Right cardiac atrium (tissue), 5 donors: ENCODE measurements around the gene CDC45. TPM values are rescaled to one million over a fixed set of nuclear protein-coding genes. Genes with fewer than 3 reads are reported as not detected.

Experiments
- ATAC-seq, 2 donors: fragments of 200-7000 bp; cut with Tn5 transposase; one replicate each; pipeline versions ENCODE4 v1.8.0 to v1.9.1; 2020; ENCODE audit warnings: moderate library complexity in 2 of 2, mild to moderate bottlenecking in 1 of 2
- DNase-seq, 3 donors: peaks; one replicate each; pipeline ENCODE4 v3.0.0-alpha.2; 2020
- H3K27ac ChIP-seq: one replicate; pipeline ENCODE4 v1.5.1; 2013; ENCODE audit warnings: mild to moderate bottlenecking, low read length, control low read depth, moderate library complexity
- H3K27me3 ChIP-seq: one replicate; pipeline ENCODE4 v1.6.1; 2013; ENCODE audit not compliant: control insufficient read depth, insufficient read depth
- H3K4me1 ChIP-seq: one replicate; pipeline ENCODE4 v1.6.1; 2013; ENCODE audit warnings: low read length; ENCODE audit not compliant: control insufficient read depth, insufficient read depth
- H3K4me3 ChIP-seq: one replicate; pipeline ENCODE4 v1.5.1; 2013; ENCODE audit warnings: low read length, control low read depth
- H3K9me3 ChIP-seq: one replicate; pipeline ENCODE4 v1.6.1; 2013; ENCODE audit warnings: low read length; ENCODE audit not compliant: control insufficient read depth
- WGBS: extraction: QIAGEN DNeasy Blood & Tissue Kit; methylation state at CpG from one replicate; pipeline ENCODE4 v1.1.7; 2013; 5-methylcytosine and 5-hydroxymethylcytosine counted together
- intact Hi-C, 4 donors: fragments of 100-400 bp; cut with DNase I; formaldehyde crosslinking; loops; one replicate each; pipeline versions ENCODE4 v1.11.0 to v1.14.0; 2022 to 2023
- polyA plus RNA-seq: library from polyadenylated mRNA; stranded (reverse); fragments of 200-250 nt; gene quantifications from one replicate; pipeline ENCODE4 v1.2.3, GENCODE V29; 2013
- total RNA-seq, 4 donors: library from RNA; stranded (reverse); fragmentation: NEBNext Ultra II Directional; extraction: Animal tissue kit (Norgen Biotek cat#: 25700); gene quantifications; one replicate each; pipeline ENCODE4 v1.2.1, GENCODE V29; 2021
- donor health status: healthy with polysubstance abuse.
- donor health status: DM: no; HTN: yes; CAD: no.
- donor health status: DM: no; HTN: no; CAD: no.
- donor health status: DM: no; HTN: yes; CAD: no; lungs with severe emphysema.
- donor health status: DM: yes; HTN: yes; CAD: no.

Gene CDC45
- total and polyA plus RNA-seq, 5 donors = 0.16 to 0.85 (median 0.80) TPM; not detected in 2

DNA sequence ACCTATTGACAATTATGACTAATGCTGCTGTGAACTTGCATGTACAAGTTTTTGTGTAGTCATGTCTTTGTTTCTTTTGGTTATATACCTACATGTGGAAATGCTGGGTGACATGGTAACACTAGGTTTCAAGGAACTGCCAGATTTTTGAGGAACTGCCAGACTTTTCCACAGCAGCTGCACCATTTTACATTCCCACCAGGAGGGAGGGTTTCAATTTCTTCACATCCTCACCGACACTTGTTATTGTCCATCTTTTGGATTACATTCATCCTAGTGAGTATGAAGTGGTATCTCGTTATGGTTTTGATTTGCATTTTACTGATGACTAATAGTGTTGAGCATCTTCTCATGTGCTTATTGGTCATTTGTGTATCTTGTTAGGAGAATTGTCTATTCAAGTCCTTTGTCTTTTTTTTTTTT is 31.2 kb downstream of the CDC45 start:
- DNase-seq (no peak), ATAC-seq (no peak)
- Histone ChIP-seq H3K4me3 (no peak overlapping the region), H3K27ac (no peak overlapping the region), H3K27me3 (no peaks in the 10 kb centered on the region), H3K9me3 (no peaks in the 10 kb centered on the region), H3K4me1 (no peaks in the 10 kb centered on the region)
- 94% methylated on average over 2 of the region's 2 CpGs for WGBS
- intact Hi-C loops = no loop called here

DNA sequence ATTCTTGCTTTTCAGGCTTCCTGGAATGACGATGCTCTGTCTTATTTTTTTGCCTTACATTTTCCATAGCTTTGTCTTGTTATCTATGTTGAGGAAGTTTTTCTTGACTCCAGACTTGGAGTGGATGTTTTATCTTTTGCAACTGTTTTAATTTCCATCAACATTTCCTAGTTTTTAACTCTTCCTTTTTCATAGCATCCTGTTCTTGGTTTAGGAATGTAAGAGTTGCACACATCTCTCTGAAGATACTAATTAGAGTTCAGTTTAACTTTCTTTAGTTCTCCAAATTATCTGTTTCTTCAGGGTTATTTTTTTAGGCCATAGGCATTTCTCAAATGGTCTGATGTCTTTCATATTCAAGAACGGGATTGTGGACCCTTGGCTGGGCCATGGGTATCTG is 34.1 kb downstream of the CDC45 start:
- ATAC-seq = no peak
- 64% methylated on average over 2 of the region's 2 CpGs for WGBS
- intact Hi-C loops = no loop called here

DNA sequence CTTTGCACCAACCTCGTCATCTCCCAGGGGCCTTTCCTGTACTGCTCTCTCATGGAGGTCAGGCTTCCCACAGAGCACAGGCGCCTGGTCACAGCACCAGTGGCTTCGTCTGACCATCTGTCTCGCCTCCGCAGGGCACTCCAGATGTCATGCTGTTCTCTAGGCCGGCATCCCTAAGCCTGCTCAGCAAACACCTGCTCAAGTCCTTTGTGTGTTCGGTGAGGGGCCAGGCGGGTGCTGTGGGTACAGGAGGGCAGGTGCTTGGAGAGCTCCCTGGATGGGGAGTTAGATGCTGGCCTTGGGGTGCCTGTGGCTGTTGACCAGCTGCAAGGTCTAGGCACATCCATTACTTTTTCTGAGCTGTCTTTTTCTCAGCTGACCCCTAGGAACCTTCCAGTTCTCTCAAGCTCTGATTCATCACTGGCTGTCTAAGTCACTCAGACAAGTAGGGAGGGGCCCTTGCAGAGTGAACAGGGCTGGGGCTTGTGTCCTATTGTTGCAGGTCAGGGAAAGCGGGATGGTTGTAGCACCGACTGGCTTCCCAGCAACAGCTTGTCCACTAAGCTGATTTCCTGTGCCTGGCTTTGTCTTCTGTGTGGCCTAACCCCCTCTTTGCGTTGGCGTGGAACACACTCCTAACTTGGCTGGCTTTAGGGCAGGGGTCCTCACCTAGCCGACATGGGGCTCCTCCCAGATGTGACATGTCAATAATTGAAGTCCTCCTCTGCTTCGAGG is 35.3 kb downstream of the CDC45 start:
- ATAC-seq = no peak
- 89% methylated on average over 14 of the region's 14 CpGs for WGBS
- no peak overlapping the region for H3K27ac ChIP-seq
- H3K27me3 ChIP-seq = no peaks in the 10 kb centered on the region
- H3K9me3 ChIP-seq = no peaks in the 10 kb centered on the region
- H3K4me3 ChIP-seq = no peak overlapping the region
- DNase-seq = no peak
- no peaks in the 10 kb centered on the region for H3K4me1 ChIP-seq
- intact Hi-C loops = no loop called here

More for the DNA sequence above, 34.1 kb downstream of the CDC45 start:
- H3K4me3 ChIP-seq = no peak overlapping the region
- no peak overlapping the region for H3K27ac ChIP-seq
- H3K9me3 ChIP-seq = no peaks in the 10 kb centered on the region
- H3K27me3 ChIP-seq = no peaks in the 10 kb centered on the region
- no peaks in the 10 kb centered on the region for H3K4me1 ChIP-seq
- no peak for DNase-seq

DNA sequence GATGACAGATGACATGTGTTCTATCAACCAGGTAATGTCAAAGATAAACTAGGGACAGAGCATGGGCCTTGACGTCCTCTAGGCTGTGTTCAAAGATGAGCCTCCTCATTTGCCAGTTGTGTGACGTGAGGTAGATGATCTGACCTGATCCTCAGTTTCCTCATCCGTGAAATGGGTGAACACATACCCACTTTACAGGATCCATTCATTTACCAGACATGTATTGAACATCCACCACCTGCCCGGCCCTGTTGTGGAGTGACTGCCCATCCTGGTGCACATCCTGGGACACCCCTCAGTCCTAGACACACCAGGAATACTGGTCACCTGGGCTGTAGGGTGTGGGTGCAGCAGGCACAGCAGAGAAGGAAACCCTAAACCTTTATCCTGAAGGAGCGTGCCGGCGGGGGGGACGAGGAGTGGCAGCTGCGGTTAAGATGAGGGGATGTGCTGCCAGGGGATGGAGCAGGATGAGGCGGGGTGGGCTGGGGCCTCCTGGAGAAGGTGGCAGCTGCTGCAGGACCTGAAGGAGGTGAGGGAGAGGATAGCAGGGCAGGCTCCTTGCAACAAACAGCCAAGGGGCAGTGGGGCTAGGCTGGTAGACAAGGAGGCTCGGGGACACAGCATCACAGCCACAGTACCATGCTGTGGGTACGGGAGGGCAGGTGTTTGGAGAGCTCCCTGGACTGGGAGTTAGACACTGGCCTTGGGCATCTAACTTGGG is 36.1 kb downstream of the CDC45 start:
- no peak for DNase-seq
- H3K27ac ChIP-seq = no peak overlapping the region
- WGBS = 95% methylated on average over 12 of the region's 12 CpGs
- no peak overlapping the region for H3K4me3 ChIP-seq
- no peaks in the 10 kb centered on the region for H3K9me3 ChIP-seq
- H3K4me1 ChIP-seq = no peaks in the 10 kb centered on the region
- no peaks in the 10 kb centered on the region for H3K27me3 ChIP-seq
- intact Hi-C loops = no loop called here
- no peak for ATAC-seq

DNA sequence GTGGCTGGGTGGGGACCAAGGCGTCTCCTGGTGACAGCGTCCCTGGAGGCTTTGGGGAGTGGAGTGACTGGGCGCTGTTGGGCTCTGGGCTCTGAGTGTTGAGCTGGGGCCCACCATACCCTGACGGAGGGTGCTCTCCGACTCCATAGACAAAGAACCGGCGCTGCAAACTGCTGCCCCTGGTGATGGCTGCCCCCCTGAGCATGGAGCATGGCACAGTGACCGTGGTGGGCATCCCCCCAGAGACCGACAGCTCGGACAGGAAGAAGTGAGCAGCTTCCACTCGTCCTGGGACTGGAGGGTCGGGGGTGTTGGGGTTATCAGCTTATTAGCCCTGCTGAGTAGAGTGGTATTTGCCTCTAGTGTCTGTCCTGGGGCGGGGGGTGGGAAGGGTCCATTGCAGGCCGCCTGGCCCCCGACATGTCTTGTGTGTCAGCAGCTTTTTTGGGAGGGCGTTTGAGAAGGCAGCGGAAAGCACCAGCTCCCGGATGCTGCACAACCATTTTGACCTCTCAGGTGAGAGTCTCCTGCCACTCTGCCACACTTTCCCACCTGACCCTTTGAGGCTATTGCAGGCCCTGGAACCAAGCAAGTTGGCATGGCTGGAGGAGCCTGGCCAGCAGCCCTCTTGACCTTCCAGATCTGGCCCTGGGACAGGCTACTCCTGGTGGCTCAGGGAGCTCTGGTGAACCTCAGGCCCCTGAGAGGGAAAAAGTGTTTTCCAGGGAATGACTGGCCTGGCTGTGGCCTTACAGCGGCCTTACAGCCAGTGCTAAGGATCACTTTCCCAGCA is 36.9 kb downstream of the CDC45 start:
- intact Hi-C loops = no loop called here

DNA sequence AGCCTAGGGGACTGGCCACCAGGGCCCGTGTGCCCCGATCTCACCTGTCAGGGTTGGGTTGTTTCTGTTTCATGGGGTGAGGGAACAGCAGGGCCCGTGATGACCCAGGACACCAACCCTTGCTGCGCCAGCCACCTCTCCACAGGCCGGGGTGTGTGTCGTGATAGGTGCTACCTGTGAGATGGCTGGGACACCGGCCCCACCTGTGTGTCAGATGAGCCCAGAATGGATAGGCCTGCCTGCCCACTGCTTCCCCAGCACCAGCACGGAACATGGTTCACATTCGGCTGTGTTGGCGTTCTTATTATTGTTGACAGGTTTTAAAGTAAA is 37.4 kb downstream of the CDC45 start:
- no peak for DNase-seq
- no peak for ATAC-seq
- no peaks in the 10 kb centered on the region for H3K27me3 ChIP-seq
- no peak overlapping the region for H3K27ac ChIP-seq
- intact Hi-C loops = no loop called here
- H3K4me1 ChIP-seq = no peaks in the 10 kb centered on the region
- H3K4me3 ChIP-seq = no peak overlapping the region
- no peaks in the 10 kb centered on the region for H3K9me3 ChIP-seq
- 92% methylated on average over 10 of the region's 10 CpGs for WGBS

More for the DNA sequence above, 36.9 kb downstream of the CDC45 start:
- no peak for DNase-seq
- Histone ChIP-seq H3K27ac (no peak overlapping the region), H3K9me3 (no peaks in the 10 kb centered on the region), H3K4me1 (no peaks in the 10 kb centered on the region), H3K4me3 (no peak overlapping the region), H3K27me3 (no peaks in the 10 kb centered on the region)
- WGBS = 89% methylated on average over 19 of the region's 19 CpGs
- ATAC-seq = no peak

DNA sequence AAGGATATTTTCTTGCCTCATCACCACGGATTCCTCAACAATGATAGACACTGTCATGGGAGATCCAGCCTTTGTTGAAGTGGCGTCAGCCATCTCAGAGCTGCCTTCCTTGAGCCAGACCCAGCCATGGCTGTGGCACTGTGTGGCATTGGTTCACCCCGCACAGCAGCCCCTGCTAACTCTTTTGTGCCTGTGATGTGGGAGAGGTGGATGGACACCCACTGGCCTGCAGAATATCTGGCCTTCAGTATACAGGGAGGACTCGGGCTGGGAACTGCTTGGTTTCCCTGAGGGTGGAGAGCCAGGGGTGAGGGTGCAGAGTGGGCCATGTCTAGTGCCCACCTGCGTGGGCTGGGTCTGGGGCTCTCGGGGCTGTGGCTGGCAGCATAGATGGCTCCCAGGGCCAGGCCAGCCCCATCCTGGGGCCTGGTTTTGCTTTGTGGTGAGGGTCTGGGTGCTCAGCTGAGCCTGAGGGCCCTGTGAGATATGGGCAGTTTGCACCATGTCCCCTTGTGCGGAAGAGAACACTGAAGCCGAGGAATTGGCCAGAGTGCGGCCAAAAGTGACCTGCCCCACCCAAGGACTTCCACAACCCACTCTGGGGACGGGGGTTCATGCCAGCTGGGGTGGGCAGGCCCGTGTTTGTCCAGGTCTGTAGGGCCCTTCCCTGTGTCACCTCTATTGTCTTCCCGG is 38.3 kb downstream of the CDC45 start:
- intact Hi-C loops = no loop called here
- H3K4me3 ChIP-seq = no peak overlapping the region
- H3K27me3 ChIP-seq = no peaks in the 10 kb centered on the region
- ATAC-seq = no peak
- DNase-seq = no peak
- 83% methylated on average over 12 of the region's 12 CpGs for WGBS
- H3K4me1 ChIP-seq = no peaks in the 10 kb centered on the region
- H3K27ac ChIP-seq = no peak overlapping the region
- H3K9me3 ChIP-seq = no peaks in the 10 kb centered on the region

DNA sequence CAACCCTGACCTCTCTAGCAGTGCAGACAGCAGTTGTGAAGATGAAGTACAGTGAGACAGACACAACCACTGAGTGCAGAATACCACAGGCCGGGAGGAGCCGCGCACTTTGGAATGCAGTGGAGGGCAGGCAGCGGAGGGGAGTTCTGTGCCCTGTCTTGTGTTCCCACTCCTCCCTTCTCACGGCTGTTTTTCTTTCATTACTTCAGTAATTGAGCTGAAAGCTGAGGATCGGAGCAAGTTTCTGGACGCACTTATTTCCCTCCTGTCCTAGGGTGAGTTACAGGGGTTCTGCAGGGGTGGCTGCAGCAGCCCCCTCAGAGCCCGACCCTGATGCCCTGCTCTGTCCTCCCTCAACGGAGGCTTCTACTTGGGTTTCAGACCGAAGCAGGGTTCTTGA is 38.9 kb downstream of the CDC45 start:
- 87% methylated on average over 10 of the region's 10 CpGs for WGBS

DNA sequence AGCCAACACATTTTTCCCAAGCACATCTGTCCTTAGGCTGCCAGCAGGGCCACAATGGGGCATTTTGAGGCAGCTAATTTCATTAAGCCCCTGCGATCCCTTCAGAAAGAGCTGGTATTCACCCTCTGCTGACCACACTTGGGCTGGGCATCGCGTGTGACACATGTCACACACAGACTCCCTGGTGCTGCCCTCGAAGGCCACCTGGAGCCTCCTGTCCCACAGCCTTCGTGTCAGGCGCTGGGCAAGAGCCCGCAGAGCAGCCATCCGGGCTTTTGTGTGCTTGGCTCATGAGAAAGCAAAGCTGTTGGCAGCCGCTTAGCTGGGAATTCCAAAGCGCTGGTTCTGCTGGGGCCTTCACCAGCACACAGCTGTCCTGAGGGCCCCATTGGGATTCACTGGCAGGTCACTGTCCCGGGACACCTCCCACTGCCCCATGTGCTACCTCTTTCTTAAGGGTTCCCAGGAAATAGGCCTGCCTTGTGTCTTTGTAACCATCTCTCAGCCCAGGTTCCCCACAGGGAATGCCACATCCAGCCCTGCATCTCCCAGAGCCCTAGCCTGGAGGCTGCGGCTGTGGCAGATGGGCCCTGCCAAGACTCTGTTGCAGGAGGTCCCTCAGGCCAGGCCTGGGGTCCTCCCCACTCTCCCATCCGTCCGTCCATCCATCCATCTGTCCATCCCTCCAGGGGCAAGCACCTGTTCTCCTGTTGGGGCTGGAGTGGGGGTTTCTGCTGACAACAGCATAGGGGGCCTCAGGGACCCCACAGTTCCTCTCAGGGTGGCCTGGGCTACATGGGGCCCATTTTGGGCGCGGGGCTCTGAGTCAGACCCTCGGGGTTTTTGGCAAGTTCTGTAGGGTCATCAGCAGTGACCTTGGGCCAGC is 39.6 kb downstream of the CDC45 start:
- no peaks in the 10 kb centered on the region for H3K4me1 ChIP-seq
- H3K27me3 ChIP-seq = no peaks in the 10 kb centered on the region
- H3K9me3 ChIP-seq = no peaks in the 10 kb centered on the region
- intact Hi-C loops = no loop called here
- H3K4me3 ChIP-seq = no peak overlapping the region
- H3K27ac ChIP-seq = no peak overlapping the region
- ATAC-seq = no peak
- 85% methylated on average over 17 of the region's 17 CpGs for WGBS
- DNase-seq = no peak

More for the DNA sequence above, 38.9 kb downstream of the CDC45 start:
- Histone ChIP-seq H3K4me3 (no peak overlapping the region), H3K4me1 (no peaks in the 10 kb centered on the region), H3K9me3 (no peaks in the 10 kb centered on the region), H3K27me3 (no peaks in the 10 kb centered on the region), H3K27ac (no peak overlapping the region)
- DNase-seq (no peak), ATAC-seq (no peak)
- intact Hi-C loops = no loop called here

DNA sequence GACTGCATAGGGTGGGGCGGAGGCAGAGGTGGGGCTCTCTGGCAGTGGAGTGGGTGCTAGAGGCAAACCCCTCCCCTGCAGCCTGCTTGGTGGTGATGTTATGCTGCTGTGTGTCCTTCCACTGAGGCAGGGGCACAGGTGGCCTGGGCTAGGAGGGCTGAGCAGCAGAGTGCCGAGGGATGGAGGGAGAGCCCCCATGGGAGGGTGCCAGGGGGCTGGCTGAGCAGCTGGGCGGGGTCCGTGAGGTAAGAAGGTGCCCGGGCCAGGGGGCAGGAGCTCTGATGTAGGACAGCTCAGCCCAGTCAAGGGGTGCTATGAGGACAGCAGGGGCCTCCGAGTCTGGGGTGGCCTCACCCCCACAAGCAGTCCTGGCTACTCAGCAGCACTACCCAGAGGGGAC is 40.3 kb downstream of the CDC45 start:
- Histone ChIP-seq H3K4me1 (no peaks in the 10 kb centered on the region), H3K27ac (no peak overlapping the region), H3K27me3 (no peaks in the 10 kb centered on the region), H3K4me3 (no peak overlapping the region), H3K9me3 (no peaks in the 10 kb centered on the region)
- no peak for DNase-seq
- intact Hi-C loops = no loop called here
- WGBS = 84% methylated on average over 6 of the region's 6 CpGs
- ATAC-seq = no peak
